Coronary artery (tissue), 2 donors: Measurements from ENCODE around the gene LRRC72.

Experiments
- DNase-seq: peaks from one replicate; pipeline ENCODE4 v3.0.0-alpha.2; 2017; ENCODE audit warnings: low spot score
- H3K27ac ChIP-seq, 2 donors: fragments of 200-600 bp; sonication (generic); one replicate each; pipeline ENCODE4 v1.5.1; 2016 to 2019
- H3K4me3 ChIP-seq: fragments of 200-600 bp; sonication (generic); 2 replicates; pipeline ENCODE4 v1.5.1; 2016; ENCODE audit warnings: mild to moderate bottlenecking, moderate library complexity
- CTCF ChIP-seq: fragments of 200-600 bp; sonication (generic); IDR thresholded peaks from one replicate; pipeline ENCODE4 v1.5.1; 2019; ENCODE audit warnings: antibody characterized with exemption

The LRRC72 gene

GRCh38 chr7:16599860-16600259 is 73.2 kb downstream of the LRRC72 start:
- no peak for TF ChIP-seq CTCF
- DNase-seq: no peak
- Histone ChIP-seq H3K27ac (no peak overlapping the region), H3K4me3 (no peak overlapping the region)

- TF ChIP-seq CTCF: no peak
- Histone ChIP-seq H3K4me3 (no peak overlapping the region), H3K27ac (no peak overlapping the region)
- DNase-seq: no peak
Observed at GRCh38 chr7:16603633-16604032, 77.0 kb downstream of the LRRC72 start.

GRCh38 chr7:16604054-16604453 is 77.4 kb downstream of the LRRC72 start:
- no peak overlapping the region for H3K27ac ChIP-seq
- TF ChIP-seq CTCF: no peak
- no peak for DNase-seq
- no peak overlapping the region for H3K4me3 ChIP-seq

- DNase-seq: no peak
- H3K4me3 ChIP-seq: no peak overlapping the region
- no peak for TF ChIP-seq CTCF
Observed at GRCh38 chr7:16606704-16607103, 80.1 kb downstream of the LRRC72 start.

GRCh38 chr7:16609842-16610450 is 83.3 kb downstream of the LRRC72 start:
- no peak for DNase-seq
- Histone ChIP-seq H3K27ac (no peak overlapping the region), H3K4me3 (no peak overlapping the region)
- no peak for TF ChIP-seq CTCF

More at GRCh38 chr7:16606704-16607103, 80.1 kb downstream of the LRRC72 start:
- no peak overlapping the region for H3K27ac ChIP-seq

GRCh38 chr7:16611711-16612110 is 85.1 kb downstream of the LRRC72 start:
- TF ChIP-seq CTCF: no peak
- no peak for DNase-seq

GRCh38 chr7:16615228-16615627 is 88.6 kb downstream of the LRRC72 start:
- no peak for DNase-seq
- no peak for TF ChIP-seq CTCF
- no peak overlapping the region for H3K27ac ChIP-seq
- no peak overlapping the region for H3K4me3 ChIP-seq

More at GRCh38 chr7:16611711-16612110, 85.1 kb downstream of the LRRC72 start:
- H3K27ac ChIP-seq: no peak overlapping the region
- no peak overlapping the region for H3K4me3 ChIP-seq
